ENCODE results near the gene RCN1. TPM values are rescaled to one million over a fixed set of nuclear protein-coding genes. Genes with fewer than 3 reads are reported as not detected.

The RCN1 gene
- total RNA-seq, 2 donors from 2014 or later, result 23.6 to 30.7 TPM

DNA sequence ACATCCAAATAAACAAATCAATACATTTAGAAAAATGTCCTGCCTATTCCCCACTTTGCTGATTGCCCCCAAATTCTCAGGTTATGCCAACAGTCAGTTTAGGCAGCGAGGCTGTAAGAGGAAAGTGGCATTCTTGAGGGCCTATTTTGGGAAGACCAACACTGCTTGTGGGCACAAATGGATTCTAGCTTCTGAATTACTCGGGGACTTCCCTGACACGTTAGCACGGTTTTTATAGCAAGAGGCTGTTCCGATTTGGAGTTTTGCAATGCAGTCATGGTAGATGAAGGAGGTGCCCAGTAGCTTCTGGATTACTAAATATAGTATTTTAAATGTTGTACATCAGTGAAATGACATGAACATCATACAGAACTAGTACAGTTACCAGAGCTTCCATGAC is 13.1 kb downstream of the RCN1 start:
- Histone ChIP-seq H3K9me3 (no peaks in the 10 kb centered on the region), H3K27me3 (no peaks in the 10 kb centered on the region), H3K4me3 (no peak overlapping the region), H3K27ac (no peak overlapping the region), H3K36me3 (replicated peaks in 1 of 2; ENCODE audit: insufficient read depth in 1 of 2, low read depth in 2 of 2) (no peaks in the 10 kb centered on the region), H3K4me1 (peaks cover 4% of the 10 kb centered on the region)
- TF ChIP-seq POLR2A (IDR thresholded peaks at IDR 0.05), result no peak
- TF ChIP-seq, protein P1, sequence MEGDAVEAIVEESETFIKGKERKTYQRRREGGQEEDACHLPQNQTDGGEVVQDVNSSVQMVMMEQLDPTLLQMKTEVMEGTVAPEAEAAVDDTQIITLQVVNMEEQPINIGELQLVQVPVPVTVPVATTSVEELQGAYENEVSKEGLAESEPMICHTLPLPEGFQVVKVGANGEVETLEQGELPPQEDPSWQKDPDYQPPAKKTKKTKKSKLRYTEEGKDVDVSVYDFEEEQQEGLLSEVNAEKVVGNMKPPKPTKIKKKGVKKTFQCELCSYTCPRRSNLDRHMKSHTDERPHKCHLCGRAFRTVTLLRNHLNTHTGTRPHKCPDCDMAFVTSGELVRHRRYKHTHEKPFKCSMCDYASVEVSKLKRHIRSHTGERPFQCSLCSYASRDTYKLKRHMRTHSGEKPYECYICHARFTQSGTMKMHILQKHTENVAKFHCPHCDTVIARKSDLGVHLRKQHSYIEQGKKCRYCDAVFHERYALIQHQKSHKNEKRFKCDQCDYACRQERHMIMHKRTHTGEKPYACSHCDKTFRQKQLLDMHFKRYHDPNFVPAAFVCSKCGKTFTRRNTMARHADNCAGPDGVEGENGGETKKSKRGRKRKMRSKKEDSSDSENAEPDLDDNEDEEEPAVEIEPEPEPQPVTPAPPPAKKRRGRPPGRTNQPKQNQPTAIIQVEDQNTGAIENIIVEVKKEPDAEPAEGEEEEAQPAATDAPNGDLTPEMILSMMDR (IDR thresholded peaks at IDR 0.05), result no peak
- ATAC-seq (no peak), DNase-seq (no peak)
- intact Hi-C loops (cut with DNase I), result no loop called here
- 96 to 97% methylated on average over 5 of the region's 5 CpGs for WGBS, 2 donors

DNA sequence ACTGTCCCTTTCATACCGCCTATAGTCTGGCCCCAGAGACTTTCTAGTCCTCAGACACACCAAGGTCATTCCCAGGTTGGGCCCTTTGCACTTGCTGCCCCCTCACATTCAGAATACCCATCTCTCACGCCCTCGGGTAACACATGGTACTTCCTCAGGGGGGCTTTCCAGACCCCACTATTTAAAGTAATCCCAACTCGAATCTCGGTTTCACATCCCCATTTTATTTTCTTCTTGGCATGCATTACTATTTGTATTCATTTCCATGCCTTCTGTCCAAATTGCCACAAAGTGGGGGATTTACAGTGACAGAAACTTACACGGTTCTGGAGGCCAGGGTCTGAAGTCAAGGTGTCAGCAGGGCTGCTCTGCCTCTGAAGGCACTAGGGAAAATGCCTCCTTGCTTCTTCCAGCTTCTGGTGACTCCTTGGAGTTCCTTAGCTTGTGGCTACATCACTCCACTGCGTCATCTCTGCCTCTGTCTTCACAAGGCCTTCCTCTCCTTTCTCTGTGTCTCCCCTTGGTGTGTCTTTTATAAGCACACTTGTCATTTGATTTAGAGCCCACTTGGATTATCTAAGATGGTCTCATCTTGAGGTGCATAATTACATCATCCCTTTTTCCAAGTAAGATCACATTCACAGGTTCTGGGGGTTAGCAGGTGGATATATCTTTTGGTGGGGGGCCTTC is 15.1 kb downstream of the RCN1 start:
- Histone ChIP-seq H3K4me1 (peaks cover 4% of the 10 kb centered on the region), H3K27me3 (no peaks in the 10 kb centered on the region), H3K27ac (no peak overlapping the region), H3K4me3 (no peak overlapping the region), H3K36me3 (replicated peaks in 1 of 2; ENCODE audit: insufficient read depth in 1 of 2, low read depth in 2 of 2) (no peaks in the 10 kb centered on the region), H3K9me3 (no peaks in the 10 kb centered on the region)
- TF ChIP-seq, protein P1 (IDR thresholded peaks at IDR 0.05), result no peak
- no peak for TF ChIP-seq POLR2A (IDR thresholded peaks at IDR 0.05)
- DNase-seq (no peak), ATAC-seq (no peak)
- 85 to 96% methylated on average over 7 of the region's 7 CpGs for WGBS, 2 donors
- intact Hi-C loops (cut with DNase I), result no loop called here

DNA sequence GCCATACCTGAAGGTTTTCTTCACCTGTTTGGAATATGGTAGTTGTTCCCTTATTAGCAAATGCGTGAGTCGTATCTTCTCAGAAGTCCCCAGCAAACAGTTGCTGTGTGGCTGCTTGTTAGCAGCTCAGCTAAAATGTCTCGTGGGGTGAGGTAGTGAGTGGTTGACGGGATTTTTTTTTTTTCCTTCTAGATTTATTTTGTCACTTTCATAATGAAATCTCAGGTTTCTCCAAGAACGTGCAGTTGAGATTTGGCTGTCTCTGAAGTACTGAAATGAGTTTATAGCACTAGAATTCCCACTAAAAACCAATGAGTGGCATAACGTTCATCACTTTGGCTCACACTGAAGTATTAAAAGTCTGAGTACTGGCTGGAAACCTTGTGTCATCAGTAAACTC is 16.8 kb downstream of the RCN1 start:
- intact Hi-C loops (cut with DNase I), result no loop called here

DNA sequence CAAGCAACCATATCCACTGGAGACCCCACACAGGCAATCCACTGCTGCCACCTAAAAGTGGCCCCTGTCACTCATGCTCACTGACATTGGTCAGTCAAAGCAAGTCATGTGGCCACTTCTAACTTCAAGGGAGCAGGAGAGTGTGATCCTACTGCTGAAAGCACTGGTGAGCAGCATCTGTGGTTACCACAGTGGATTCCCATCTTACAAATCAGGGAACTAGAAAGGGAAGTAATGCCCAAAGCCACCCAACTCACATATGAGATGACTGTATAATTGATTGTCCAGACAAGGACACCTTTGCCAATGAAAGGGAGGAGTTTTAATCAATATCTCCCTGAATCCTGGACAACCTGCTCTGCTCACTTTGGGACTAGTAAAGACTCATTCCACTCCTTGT is 17.7 kb downstream of the RCN1 start:
- H3K36me3 ChIP-seq (replicated peaks in 1 of 2; ENCODE audit: insufficient read depth in 1 of 2, low read depth in 2 of 2), result no peaks in the 10 kb centered on the region
- no peaks in the 10 kb centered on the region for H3K27me3 ChIP-seq
- H3K27ac ChIP-seq, result no peak overlapping the region
- no peak for DNase-seq
- no peak overlapping the region for H3K4me3 ChIP-seq
- TF ChIP-seq POLR2A (IDR thresholded peaks at IDR 0.05), result no peak
- TF ChIP-seq, protein P1 (IDR thresholded peaks at IDR 0.05), result no peak
- peaks cover 7% of the 10 kb centered on the region for H3K4me1 ChIP-seq
- intact Hi-C loops (cut with DNase I), result no loop called here
- no peaks in the 10 kb centered on the region for H3K9me3 ChIP-seq
- ATAC-seq, result no peak

More for the DNA sequence above, 16.8 kb downstream of the RCN1 start:
- Histone ChIP-seq H3K4me3 (no peak overlapping the region), H3K27ac (no peak overlapping the region), H3K9me3 (no peaks in the 10 kb centered on the region), H3K36me3 (replicated peaks in 1 of 2; ENCODE audit: insufficient read depth in 1 of 2, low read depth in 2 of 2) (no peaks in the 10 kb centered on the region), H3K4me1 (peaks cover 4% of the 10 kb centered on the region), H3K27me3 (no peaks in the 10 kb centered on the region)
- ATAC-seq (no peak), DNase-seq (no peak)
- WGBS, 2 donors, result 82 to 90% methylated on average over 6 of the region's 6 CpGs
- TF ChIP-seq, protein P1 (IDR thresholded peaks at IDR 0.05), result no peak
- no peak for TF ChIP-seq POLR2A (IDR thresholded peaks at IDR 0.05)

DNA sequence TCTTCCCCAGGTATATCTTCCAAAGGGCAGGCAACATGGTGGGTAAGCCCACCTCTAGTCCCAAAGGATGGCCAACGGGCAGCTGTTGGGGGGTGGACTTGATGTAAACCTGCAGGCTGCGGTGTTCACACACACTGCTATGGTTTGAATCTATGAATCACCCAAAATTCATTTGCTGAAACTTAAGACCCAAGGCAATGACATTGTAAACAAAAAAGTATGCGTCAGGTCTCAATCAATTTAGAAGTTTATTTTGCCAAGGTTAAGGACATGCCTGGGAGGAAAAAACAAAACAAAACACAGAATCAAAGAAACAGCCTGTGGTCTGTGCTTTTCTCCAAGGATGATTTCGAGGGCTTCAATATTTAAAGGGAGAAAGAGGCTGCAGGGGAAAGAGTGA is 18.3 kb downstream of the RCN1 start:
- ATAC-seq, result no peak
- TF ChIP-seq POLR2A (IDR thresholded peaks at IDR 0.05), result no peak
- TF ChIP-seq, protein P1 (IDR thresholded peaks at IDR 0.05), result no peak
- intact Hi-C loops (cut with DNase I), result no loop called here

More for the DNA sequence above, 18.3 kb downstream of the RCN1 start:
- H3K9me3 ChIP-seq, result no peaks in the 10 kb centered on the region
- peaks cover 8% of the 10 kb centered on the region for H3K4me1 ChIP-seq
- no peak for DNase-seq
- no peak overlapping the region for H3K27ac ChIP-seq
- WGBS, 2 donors, result 83 to 91% methylated on average over 4 of the region's 4 CpGs
- no peaks in the 10 kb centered on the region for H3K36me3 ChIP-seq (replicated peaks in 1 of 2; ENCODE audit: insufficient read depth in 1 of 2, low read depth in 2 of 2)
- H3K27me3 ChIP-seq, result no peaks in the 10 kb centered on the region
- H3K4me3 ChIP-seq, result no peak overlapping the region

All from body of pancreas (tissue), 4 donors.